ENCODE data around the gene PKDCC. TPM values are rescaled to one million over a fixed set of nuclear protein-coding genes. Genes with fewer than 3 reads are reported as not detected.

PKDCC gene
- total and polyA plus RNA-seq, 2 of the 13 experiments (the other 11 are each of a cell fraction or from before 2014, with no cell fraction given): 52.6 to 58.8 TPM

- 0 out of 2 replicates have a peak, but pooled peaks have one; percentile 8 for TF ChIP-seq MAZ (IDR thresholded peaks at IDR 0.05; ENCODE audit: borderline replicate concordance, low read depth, low read length)
- peak; percentile 77; the same call in 1 of the 2 replicates for TF ChIP-seq MAZ (CRISPR knock-in tag; IDR thresholded peaks at IDR 0.05; ENCODE audit: low read depth)
- peak; percentile 72 for TF ChIP-seq RBFOX2 (IDR thresholded peaks at IDR 0.05; ENCODE audit: low read depth, low read length)
- peak; percentile 27; the same call in 1 of the 2 replicates for TF ChIP-seq ZNF687 (CRISPR knock-in tag; IDR thresholded peaks at IDR 0.05)
- no peak for TF ChIP-seq SCMH1 (CRISPR knock-in tag; IDR thresholded peaks at IDR 0.05; ENCODE audit: borderline replicate concordance)
- no peak for TF ChIP-seq ZNF337 (CRISPR knock-in tag; IDR thresholded peaks at IDR 0.05; ENCODE audit: borderline replicate concordance, low read depth)
- no peak for TF ChIP-seq KLF9 (CRISPR knock-in tag; IDR thresholded peaks at IDR 0.05; ENCODE audit: low read depth)
- TF ChIP-seq HES4 (CRISPR knock-in tag; IDR thresholded peaks at IDR 0.05; ENCODE audit: borderline replicate concordance): 0 out of 2 replicates have a peak, but pooled peaks have one; percentile 46
- no peak for TF ChIP-seq THAP9 (CRISPR knock-in tag; IDR thresholded peaks at IDR 0.05; ENCODE audit: borderline replicate concordance)
- no peak for TF ChIP-seq ZNF205 (CRISPR knock-in tag; IDR thresholded peaks at IDR 0.05)
- no peak for TF ChIP-seq MAX (IDR thresholded peaks at IDR 0.05)
- TF ChIP-seq KMT2B (CRISPR knock-in tag; IDR thresholded peaks at IDR 0.05): 0 out of 2 replicates have a peak, but pooled peaks have one; percentile 5
These were observed at the start of gene PKDCC (continued) for GRCh38 chr2:42047488-42048298.

Data from HepG2 (cell line).